ENCODE measurements around the gene SYNGR3.

- TF ChIP-seq CTCF (IDR thresholded peaks at IDR 0.05 in 4 of 5, conservative IDR thresholded peaks at IDR 0.05 in 1 of 5) (no peak), POLR2A (IDR thresholded peaks at IDR 0.05) (no peak)
Measured at GRCh38 chr16:2001035-2001434, 11.3 kb downstream of the SYNGR3 start.
